ENCODE results near the gene GPATCH2L. TPM values are rescaled to one million over a fixed set of nuclear protein-coding genes. Genes with fewer than 3 reads are reported as not detected.

Gene GPATCH2L
- polyA plus RNA-seq, 3 donors, result 34.7 to 44.9 (median 43.6) TPM

DNA sequence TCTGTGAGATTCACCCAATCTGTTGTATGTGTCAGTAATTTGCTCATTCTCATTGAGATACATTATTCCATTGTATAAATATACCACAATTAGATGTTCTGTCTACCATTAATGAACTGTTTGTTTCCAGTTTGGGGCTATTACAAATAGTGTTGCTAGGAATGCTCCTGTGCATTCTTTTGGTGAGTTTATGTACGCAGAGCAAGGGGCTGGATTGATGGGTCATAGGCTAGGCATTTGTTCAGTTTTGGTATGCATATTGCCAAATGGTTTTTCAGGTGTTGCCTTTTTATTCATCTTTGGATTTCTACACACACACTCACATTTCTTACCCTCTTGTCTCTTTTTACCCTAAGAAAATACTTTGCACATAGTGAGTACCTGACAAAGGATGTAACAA, 93.4 kb downstream of the GPATCH2L start:
- DNase-seq, result no peak

DNA sequence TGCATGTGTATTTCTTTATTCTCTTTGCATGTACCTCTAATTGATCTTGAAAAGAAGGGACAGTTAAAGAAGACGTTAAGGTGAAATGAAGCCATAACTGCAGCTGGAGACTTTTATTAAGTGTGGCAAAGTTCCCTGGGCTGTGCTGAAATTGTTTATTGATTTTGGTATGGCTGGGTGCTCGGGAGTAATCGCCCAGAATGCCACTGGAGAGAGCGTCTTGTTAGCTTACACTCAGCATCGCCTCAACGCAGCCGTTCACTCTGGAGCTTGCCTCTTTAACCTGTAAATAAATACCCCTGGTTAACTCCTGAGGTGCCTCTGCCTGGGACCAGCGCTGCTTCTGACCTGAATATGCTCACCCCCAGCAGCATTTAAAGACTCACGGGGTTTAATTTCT, 98.6 kb downstream of the GPATCH2L start:
- no peak for DNase-seq

DNA sequence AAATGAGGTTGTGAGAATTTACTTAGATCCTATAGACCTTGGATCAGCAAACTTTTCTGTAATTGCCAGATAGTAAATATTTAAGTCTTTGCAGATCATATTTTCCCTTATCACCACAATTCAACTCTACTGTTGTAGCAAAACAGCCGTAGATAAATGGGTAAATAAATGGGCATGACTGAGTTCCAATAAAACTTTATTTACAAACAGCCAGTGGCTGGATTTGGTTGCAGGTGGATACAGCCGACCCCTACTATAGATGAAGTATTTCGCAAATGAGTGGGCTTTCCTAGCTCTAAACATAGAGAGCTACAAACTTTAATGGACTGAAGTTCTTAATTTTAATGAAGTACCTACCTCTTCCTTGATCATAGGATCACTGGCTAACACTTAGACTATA, 100.7 kb downstream of the GPATCH2L start:
- DNase-seq, result no peak

DNA sequence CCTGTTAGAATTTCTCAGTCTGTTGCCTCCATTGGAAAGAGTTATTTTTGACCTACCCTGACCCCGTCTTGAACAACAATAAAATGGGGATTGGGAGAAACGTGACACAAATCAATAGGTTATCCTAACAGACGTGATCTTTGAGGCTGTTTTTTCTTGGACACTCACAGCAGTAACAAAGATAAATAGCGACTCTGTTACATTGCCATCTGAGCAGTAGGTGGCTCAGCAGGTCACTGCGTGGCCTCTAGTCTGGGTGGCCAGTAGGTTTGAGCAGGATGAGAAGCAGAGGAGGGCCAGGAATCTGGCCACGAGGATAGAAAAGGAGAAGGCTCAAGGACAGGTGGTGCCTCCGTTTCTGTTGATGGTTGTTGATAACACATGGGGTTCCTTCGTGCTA, 101.4 kb downstream of the GPATCH2L start:
- no peak for DNase-seq

DNA sequence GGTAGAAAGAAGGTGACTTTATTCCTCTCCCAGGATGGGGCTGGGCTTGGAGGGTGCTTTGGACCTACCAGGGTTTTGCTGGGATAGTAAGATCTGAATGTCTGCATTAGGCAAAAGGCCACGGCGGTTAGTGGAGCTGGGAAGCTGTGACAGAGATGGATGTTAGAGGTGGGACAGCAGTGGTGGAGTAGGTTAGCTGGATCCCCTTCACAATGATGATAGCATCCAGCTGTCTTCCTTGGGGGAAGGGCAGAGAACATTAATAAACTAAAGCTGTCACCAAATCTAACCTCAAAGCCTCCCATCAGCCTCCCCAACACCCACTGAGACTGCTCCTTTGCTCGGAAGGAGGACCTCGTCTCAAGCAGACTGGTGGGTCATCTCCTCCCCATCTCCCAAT, 104.8 kb downstream of the GPATCH2L start:
- DNase-seq, result no peak

DNA sequence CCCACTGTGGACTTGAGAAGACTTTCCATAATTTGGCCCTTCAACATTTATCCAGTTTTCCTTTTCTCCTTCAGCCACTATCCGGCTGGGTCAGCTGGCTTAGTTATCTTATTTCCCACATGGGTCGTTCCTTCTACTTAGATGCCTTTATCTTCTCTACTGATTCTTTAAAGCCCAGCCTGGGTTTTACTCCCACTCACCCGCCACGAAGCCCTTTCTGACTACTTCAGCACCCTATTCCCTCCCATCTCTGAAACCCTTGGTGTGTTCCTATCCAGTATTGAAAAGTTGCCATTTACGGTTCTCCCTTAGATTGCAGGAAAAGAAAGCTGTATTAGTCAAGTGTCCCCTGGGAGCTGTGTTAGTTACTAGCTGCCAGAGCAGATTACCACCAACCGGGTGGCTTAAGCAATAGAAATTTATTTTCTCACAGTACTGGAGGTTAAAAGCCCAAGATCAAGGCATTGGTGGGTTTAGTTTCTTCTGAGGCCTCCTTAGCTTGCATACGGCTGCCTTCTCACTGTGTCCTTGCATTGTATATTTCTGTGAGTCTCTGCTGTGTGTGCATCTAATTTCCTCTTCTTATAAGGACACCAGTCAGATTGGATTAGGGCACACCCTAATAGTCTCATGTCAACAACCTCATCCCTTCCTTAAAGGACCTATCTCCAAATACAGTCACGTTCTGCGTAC, 105.5 kb downstream of the GPATCH2L start:
- DNase-seq, result no peak

DNA sequence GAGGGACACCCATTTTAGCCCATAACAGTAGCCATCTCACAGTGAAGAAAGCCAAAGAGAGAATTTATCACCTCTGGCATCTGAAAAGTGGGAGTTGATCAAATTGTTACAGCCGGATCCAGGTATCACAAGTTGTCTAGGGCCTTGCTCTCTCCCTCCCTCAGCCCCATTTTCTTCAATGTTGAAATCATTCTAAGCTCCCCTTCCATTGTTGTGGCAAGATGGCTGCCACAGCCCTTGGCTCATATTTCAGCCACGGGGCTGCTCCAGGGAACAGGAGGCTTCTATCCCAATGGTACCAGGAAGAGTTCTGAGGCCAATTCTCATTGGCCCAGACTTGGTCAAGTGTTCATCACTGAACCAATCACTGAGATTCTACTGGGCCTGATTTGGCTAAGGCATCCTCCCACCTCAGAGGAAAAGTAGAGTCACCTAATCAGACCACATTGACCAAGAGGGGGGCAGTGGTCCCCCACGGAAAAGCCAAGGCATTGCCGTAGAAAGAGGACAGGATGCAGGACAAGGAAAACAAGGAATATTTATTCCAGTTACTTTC, 106.2 kb downstream of the GPATCH2L start:
- DNase-seq, result no peak

DNA sequence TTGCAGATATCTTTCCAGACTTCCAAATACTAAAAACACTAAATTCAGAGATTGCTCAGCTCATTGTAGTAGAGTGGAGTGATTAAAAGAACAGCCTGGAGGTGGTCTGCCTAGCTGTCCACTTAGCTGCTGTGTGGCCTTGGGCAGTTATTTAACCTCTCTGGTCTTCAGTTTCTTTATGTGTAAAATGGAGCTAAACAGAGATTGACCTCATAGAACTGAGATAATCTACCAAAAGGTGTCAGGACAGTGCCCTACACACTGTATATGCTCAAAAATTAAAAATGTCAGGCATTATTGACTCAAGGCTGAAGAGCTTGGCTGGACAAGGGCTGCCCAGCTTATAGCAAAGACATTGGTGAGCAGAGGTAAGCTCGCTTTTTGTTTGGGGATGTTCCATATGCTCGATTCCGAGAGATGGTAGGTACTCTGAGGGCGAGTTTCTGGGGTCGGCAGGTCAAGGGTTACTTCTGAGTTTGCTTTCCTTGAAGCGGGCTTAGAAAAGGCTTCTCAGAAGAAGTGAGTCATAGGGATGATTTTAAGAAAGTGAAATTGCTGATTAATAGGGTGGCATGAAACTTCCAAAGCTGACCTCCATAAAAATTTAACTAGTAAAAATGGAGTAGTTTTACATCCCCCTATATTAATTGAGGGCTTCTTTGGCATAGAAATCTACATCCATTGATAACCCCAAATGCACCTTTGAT, 107.5 kb downstream of the GPATCH2L start:
- no peak for DNase-seq

DNA sequence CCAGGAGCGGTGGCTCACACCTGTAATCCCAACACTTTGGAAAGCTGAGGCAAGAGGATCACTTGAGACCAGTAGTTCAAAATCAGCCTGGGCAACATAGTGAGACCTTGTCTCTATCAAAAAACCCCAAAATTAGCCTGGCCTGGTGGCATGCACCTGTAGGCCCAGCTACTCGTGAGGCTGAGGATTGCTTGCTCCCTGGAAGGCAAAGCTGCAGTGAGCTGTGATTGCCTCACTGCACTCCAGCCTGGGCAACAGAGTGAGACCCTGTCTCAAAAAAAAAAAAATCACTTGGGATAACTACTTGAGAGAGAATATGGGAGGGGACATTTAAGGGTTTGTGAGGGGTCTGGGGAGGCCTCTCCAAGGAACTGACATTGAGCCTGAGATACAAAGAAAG, 109.0 kb downstream of the GPATCH2L start:
- DNase-seq, result no peak

DNA sequence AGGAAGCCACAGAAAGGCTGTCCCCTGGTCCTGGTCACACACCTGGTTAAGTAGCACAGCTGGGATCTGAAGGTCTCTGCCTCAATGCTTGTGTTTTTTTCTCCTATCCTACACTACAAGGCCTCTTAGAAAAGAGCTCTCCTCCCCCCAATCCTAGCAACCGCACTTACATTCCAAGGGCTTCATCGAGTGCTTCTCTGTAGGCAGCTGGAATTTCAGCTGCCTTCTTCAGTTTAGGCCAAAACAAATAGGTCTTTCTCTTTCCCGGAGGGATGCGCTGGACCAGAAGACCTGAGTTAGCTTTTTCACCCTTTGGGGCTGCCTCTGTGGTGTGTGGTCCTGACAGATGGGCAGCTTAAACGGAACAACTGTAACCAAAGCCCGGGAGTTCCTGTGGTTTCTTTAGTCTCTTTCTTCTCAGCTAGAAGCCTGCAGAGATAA, 109.7 kb downstream of the GPATCH2L start:
- DNase-seq, result no peak

DNA sequence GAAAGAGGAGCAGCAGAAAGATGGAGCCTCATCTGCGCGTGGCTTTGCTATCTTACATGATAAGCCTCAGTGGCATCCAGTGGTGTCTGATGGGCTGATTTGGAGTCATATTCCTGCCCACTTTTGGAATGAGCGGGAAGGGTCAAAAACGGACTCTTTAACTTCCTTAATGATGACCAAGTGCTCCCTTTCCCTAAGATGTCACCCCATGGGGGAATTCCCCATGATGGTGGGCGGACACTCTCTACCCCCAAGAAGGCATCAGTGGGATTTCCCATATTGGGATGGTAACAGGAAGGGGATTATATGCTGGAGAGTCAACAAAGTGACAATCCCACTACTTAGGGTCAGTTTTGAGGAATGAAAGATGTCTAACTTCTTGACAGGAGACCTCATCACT, 110.9 kb downstream of the GPATCH2L start:
- no peak for DNase-seq

Other genes with a start within 250 kb of the GPATCH2L start
- gene TGFB3, start 169.9 kb upstream of the GPATCH2L start, polyA plus RNA-seq (ENCODE audit: insufficient read length in 3 of 3), result 10 to 100 TPM; 11.4 to 17.3 (median 16.9) TPM
- 10 to 100 TPM; 50.3 to 51.3 (median 51.2) TPM for gene IFT43, start 166.2 kb upstream of the GPATCH2L start, polyA plus RNA-seq (ENCODE audit: insufficient read length in 3 of 3)
- 1 to 10 TPM; 6.6 to 7.8 (median 6.9) TPM for gene ESRRB, start 224.2 kb downstream of the GPATCH2L start, polyA plus RNA-seq (ENCODE audit: insufficient read length in 3 of 3)